ENCODE measurements around the gene LPP. TPM values are rescaled to one million over a fixed set of nuclear protein-coding genes. Genes with fewer than 3 reads are reported as not detected.

LPP gene
- polyA plus RNA-seq, 3 donors = 14.1 to 23.2 (median 15.3) TPM

DNA sequence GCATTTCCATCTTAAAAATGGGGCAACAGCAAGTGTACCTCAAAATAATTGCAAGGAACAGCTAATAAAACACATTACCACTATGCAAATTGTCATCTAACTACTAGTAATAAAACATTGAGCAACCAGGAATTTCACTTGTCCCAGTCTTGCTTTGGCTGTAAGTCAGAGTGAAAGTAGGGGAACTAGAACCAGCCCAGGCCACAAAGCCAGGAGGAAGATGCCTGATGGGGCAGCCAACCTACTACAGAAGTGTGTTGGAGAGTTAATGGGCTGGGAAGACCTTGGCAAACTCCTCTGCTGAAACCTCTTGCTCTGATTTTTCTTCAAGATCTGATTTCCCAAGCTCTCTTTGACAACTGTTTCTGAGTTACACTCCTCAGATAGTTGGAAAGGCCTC lies 40.2 kb upstream of the LPP start:
- H4K20me1 ChIP-seq (ENCODE audit: insufficient read depth, low read length) = no peaks in the 10 kb centered on the region
- H2AFZ ChIP-seq (ENCODE audit: insufficient read depth, low read depth, low read length, poor library complexity, severe bottlenecking) = no peak overlapping the region
- H3K9me3 ChIP-seq (replicated peaks in 1 of 2; ENCODE audit: control insufficient read depth in 1 of 2, insufficient read depth in 1 of 2, low read length in 2 of 2) = peaks cover 0 to 4% of the 10 kb centered on the region in 2 donors
- Mint-ChIP-seq H3K36me3 (no peaks in the 10 kb centered on the region), H3K27me3 (ENCODE audit: low read depth in 3 of 3) (peaks cover 0 to 2% (median 1%) of the 10 kb centered on the region in 3 donors), H3K27ac (peak overlapping the region in 1 of 7 donors; percentile 18), H3K4me3 (no peak overlapping the region), H3K9me3 (peaks cover 0 to 9% (median 5%) of the 10 kb centered on the region in 7 donors), H3K4me1 (peaks cover 4% of the 10 kb centered on the region)
- DNase-seq = peak in 2 of 3 donors; percentile 9 to 13
- H3K27ac ChIP-seq (ENCODE audit: low read depth in 1 of 2, low read length in 2 of 2) = no peak overlapping the region
- no peak overlapping the region for H3K4me3 ChIP-seq (replicated peaks in 1 of 3; ENCODE audit: low read depth in 2 of 3, low read length in 3 of 3)
- TF ChIP-seq, protein P1, sequence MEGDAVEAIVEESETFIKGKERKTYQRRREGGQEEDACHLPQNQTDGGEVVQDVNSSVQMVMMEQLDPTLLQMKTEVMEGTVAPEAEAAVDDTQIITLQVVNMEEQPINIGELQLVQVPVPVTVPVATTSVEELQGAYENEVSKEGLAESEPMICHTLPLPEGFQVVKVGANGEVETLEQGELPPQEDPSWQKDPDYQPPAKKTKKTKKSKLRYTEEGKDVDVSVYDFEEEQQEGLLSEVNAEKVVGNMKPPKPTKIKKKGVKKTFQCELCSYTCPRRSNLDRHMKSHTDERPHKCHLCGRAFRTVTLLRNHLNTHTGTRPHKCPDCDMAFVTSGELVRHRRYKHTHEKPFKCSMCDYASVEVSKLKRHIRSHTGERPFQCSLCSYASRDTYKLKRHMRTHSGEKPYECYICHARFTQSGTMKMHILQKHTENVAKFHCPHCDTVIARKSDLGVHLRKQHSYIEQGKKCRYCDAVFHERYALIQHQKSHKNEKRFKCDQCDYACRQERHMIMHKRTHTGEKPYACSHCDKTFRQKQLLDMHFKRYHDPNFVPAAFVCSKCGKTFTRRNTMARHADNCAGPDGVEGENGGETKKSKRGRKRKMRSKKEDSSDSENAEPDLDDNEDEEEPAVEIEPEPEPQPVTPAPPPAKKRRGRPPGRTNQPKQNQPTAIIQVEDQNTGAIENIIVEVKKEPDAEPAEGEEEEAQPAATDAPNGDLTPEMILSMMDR (IDR thresholded peaks at IDR 0.05) = no peak
- intact Hi-C loops (cut with micrococcal nuclease) = no loop called here
- no peak overlapping the region for H3K9ac ChIP-seq (ENCODE audit: insufficient read depth, low read length, poor library complexity, severe bottlenecking)
- H3K36me3 ChIP-seq (replicated peaks in 1 of 2; ENCODE audit: control insufficient read depth in 1 of 2, insufficient read depth in 2 of 2, low read length in 2 of 2) = no peaks in the 10 kb centered on the region
- H3K27me3 ChIP-seq (ENCODE audit: control insufficient read depth in 2 of 2, insufficient read depth in 2 of 2, low read length in 2 of 2) = no peaks in the 10 kb centered on the region
- no peak overlapping the region for H3K4me2 ChIP-seq (replicated peaks; ENCODE audit: extremely low read depth, low read length, poor library complexity, severe bottlenecking)
- H3K4me1 ChIP-seq (ENCODE audit: control insufficient read depth in 1 of 2, insufficient read depth in 2 of 2, low read length in 2 of 2) = peaks cover 2 to 4% of the 10 kb centered on the region in 2 donors
- H3K79me2 ChIP-seq (ENCODE audit: insufficient read depth, low read length) = no peaks in the 10 kb centered on the region

DNA sequence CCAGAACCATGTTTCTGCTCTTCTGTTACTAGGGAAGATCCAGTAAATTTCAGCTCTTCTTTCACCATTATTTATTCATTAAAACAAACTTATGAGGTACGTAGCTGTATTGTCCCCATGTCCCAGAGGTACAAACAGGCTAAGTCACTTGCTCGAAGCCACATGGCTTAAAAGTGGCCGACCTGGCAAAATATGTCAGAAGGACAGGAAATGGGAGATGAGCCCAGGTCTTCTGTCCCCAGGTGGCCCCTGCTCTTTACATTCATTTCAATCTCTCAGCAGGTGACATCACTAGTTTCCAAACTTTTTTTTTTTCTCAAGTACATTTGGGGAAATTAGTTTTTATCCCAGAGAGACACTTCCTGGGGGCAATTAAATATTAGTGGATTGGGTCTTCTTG lies 34.1 kb upstream of the LPP start:
- H3K27me3 ChIP-seq (ENCODE audit: control insufficient read depth in 2 of 2, insufficient read depth in 2 of 2, low read length in 2 of 2) = no peaks in the 10 kb centered on the region
- no peaks in the 10 kb centered on the region for H4K20me1 ChIP-seq (ENCODE audit: insufficient read depth, low read length)
- intact Hi-C loops (cut with micrococcal nuclease) = no loop called here
- peaks cover 23 to 31% of the 10 kb centered on the region in 2 donors for H3K4me1 ChIP-seq (ENCODE audit: control insufficient read depth in 1 of 2, insufficient read depth in 2 of 2, low read length in 2 of 2)
- no peak overlapping the region for H3K4me3 ChIP-seq (replicated peaks in 1 of 3; ENCODE audit: low read depth in 2 of 3, low read length in 3 of 3)
- 76% methylated on average over 3 of the region's 3 CpGs for WGBS (ENCODE audit: insufficient coverage)
- H3K4me2 ChIP-seq (replicated peaks; ENCODE audit: extremely low read depth, low read length, poor library complexity, severe bottlenecking) = no peak overlapping the region
- H3K27ac ChIP-seq (ENCODE audit: low read depth in 1 of 2, low read length in 2 of 2) = no peak overlapping the region
- H3K9me3 ChIP-seq (replicated peaks in 1 of 2; ENCODE audit: control insufficient read depth in 1 of 2, insufficient read depth in 1 of 2, low read length in 2 of 2) = peaks cover 0 to 4% of the 10 kb centered on the region in 2 donors
- no peak overlapping the region for H3K9ac ChIP-seq (ENCODE audit: insufficient read depth, low read length, poor library complexity, severe bottlenecking)
- TF ChIP-seq, protein P1 (IDR thresholded peaks at IDR 0.05) = no peak
- no peaks in the 10 kb centered on the region for H3K36me3 ChIP-seq (replicated peaks in 1 of 2; ENCODE audit: control insufficient read depth in 1 of 2, insufficient read depth in 2 of 2, low read length in 2 of 2)
- no peak overlapping the region for H3K27ac Mint-ChIP-seq
- no peaks in the 10 kb centered on the region for H3K79me2 ChIP-seq (ENCODE audit: insufficient read depth, low read length)
- no peak overlapping the region for H3K4me3 Mint-ChIP-seq
- H3K27me3 Mint-ChIP-seq (ENCODE audit: low read depth in 3 of 3) = peaks cover 0 to 5% (median 2%) of the 10 kb centered on the region in 3 donors
- peaks cover 0 to 9% (median 6%) of the 10 kb centered on the region in 7 donors for H3K9me3 Mint-ChIP-seq
- no peak overlapping the region for H2AFZ ChIP-seq (ENCODE audit: insufficient read depth, low read depth, low read length, poor library complexity, severe bottlenecking)
- peaks cover 30% of the 10 kb centered on the region for H3K4me1 Mint-ChIP-seq
- H3K36me3 Mint-ChIP-seq = peaks cover 0 to 3% of the 10 kb centered on the region in 2 donors
- DNase-seq = no peak

All from CD14-positive monocyte (primary cell).